Psoas muscle (tissue), 8 donors: Measurements from ENCODE around the gene AFAP1. TPM values are rescaled to one million over a fixed set of nuclear protein-coding genes. Genes with fewer than 3 reads are reported as not detected.
A peak's percentile ranks its signal among the peaks of the same experiment; 100 is the strongest.

Experiments used
- ATAC-seq, 4 donors: fragments of 200-7000 bp; cut with Tn5 transposase; one replicate each; pipeline ENCODE4 v1.9.1; 2020; ENCODE audit warnings: moderate library complexity in 3 of 4, mild to moderate bottlenecking in 2 of 4
- DNase-seq, 2 donors: peaks; one replicate each; pipeline ENCODE4 v3.0.0-alpha.2; 2020
- H3K27ac ChIP-seq: fragments of 200-600 bp; one replicate; pipeline ENCODE4 v1.8.0; 2022
- H3K27me3 ChIP-seq, 3 donors: fragments of 200-600 bp in 1 of 3; one replicate each; pipeline versions ENCODE4 v1.6.1 to v1.8.0; 2013 to 2022; ENCODE audit warnings: low read length in 2 of 3, mild to moderate bottlenecking in 2 of 3, moderate library complexity in 1 of 3; ENCODE audit not compliant: insufficient read depth in 3 of 3
- H3K36me3 ChIP-seq, 2 donors: fragments of 200-600 bp in 1 of 2; one replicate each; pipeline versions ENCODE4 v1.6.1 to v1.8.0; 2013 to 2022; ENCODE audit warnings: low read depth in 1 of 2, mild to moderate bottlenecking in 1 of 2, moderate library complexity in 1 of 2; ENCODE audit not compliant: insufficient read depth in 1 of 2
- H3K4me1 ChIP-seq: fragments of 200-600 bp; one replicate; pipeline ENCODE4 v1.8.0; 2022
- H3K4me3 ChIP-seq: fragments of 200-600 bp; one replicate; pipeline ENCODE4 v1.8.0; 2022; ENCODE audit warnings: mild to moderate bottlenecking
- H3K9me3 ChIP-seq: fragments of 200-600 bp; one replicate; pipeline ENCODE4 v1.8.0; 2022
- WGBS, 3 donors: extraction: QIAGEN DNeasy Blood & Tissue Kit; methylation state at CpG; one replicate each; pipeline versions ENCODE4 v1.1.6 to v1.1.7; 2013; 5-methylcytosine and 5-hydroxymethylcytosine counted together
- intact Hi-C, 2 donors: fragments of 100-400 bp; cut with DNase I; formaldehyde crosslinking; loops; one replicate each; pipeline versions ENCODE4 v1.11.0 to v1.14.2; 2022
- polyA plus RNA-seq, 3 donors: library from polyadenylated mRNA; stranded (reverse); fragments of 200-250 nt; gene quantifications; one replicate each; pipeline ENCODE4 v1.2.3, GENCODE V29; 2013
- total RNA-seq, 4 donors: library from RNA; stranded (reverse); fragmentation: NEBNext Ultra II Directional in 2 of 4; extraction: Animal tissue kit (Norgen Biotek cat#: 25700) in 2 of 4; gene quantifications; one replicate each; pipeline versions ENCODE4 v1.2.1 to v1.2.4, GENCODE V29; 2021 to 2023
- TF ChIP-seq, protein P1 (sequence below): fragments of 200-600 bp; IDR thresholded peaks from one replicate; pipeline ENCODE4 v1.8.0; 2022; ENCODE audit warnings: antibody characterized with exemption
- donor health status: healthy with polysubstance abuse.
- donor health status: DM: no; HTN: no; CAD: no; lungs with moderate emphysema.
- donor health status: Bipolar disorder and iron deficiency.
- donor health status: healthy.
- donor health status: DM: yes; HTN: yes; CAD: no.
- donor health status: DM: no; HTN: no; CAD: no.
- donor health status: DM: no; HTN: no; CAD: no.
- donor health status: DM: yes; HTN: yes; CAD: no.

Gene AFAP1
- total and polyA plus RNA-seq, 7 donors = 1.3 to 11.4 (median 2.6) TPM

DNA sequence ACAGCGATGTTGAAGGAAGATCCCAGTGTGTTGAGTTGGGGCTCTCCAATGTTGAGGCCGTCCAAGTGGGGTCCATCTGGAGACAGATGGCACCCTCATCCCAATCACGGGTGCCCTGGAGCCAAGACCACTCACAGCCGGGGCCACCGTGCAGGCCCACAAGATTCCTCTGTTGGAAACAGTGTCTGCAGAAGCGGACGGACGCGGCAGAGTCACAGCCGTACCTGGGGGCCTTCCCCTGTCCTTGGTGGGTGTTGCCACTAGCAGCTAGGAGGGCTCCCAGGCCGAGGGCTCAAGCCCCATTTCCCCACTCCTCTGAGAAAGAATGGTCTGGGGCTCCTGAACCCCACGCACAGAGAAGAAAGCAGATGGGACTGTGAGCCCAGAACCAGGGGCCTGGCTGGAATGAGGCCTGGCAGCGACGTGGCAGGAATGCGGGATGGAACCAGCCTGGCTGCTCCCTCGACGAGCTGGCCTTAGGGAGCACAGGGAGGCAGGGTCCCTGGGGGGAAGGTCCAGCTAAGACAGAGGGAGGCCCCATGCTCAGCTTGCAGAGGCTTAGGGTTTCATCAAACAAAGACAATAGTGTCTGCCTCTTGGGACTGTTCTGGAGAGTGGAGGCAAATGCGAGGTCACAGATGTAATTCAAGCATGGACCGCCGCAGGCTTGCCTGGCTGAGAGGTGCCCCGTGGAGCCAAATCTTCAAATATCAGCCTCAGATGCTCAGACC, 228.9 kb downstream of the AFAP1 start:
- no peaks in the 10 kb centered on the region for H3K4me1 ChIP-seq
- DNase-seq = peak in 1 of 2 donors; percentile 41
- no peak for ATAC-seq
- H3K9me3 ChIP-seq = no peaks in the 10 kb centered on the region
- TF ChIP-seq, protein P1, sequence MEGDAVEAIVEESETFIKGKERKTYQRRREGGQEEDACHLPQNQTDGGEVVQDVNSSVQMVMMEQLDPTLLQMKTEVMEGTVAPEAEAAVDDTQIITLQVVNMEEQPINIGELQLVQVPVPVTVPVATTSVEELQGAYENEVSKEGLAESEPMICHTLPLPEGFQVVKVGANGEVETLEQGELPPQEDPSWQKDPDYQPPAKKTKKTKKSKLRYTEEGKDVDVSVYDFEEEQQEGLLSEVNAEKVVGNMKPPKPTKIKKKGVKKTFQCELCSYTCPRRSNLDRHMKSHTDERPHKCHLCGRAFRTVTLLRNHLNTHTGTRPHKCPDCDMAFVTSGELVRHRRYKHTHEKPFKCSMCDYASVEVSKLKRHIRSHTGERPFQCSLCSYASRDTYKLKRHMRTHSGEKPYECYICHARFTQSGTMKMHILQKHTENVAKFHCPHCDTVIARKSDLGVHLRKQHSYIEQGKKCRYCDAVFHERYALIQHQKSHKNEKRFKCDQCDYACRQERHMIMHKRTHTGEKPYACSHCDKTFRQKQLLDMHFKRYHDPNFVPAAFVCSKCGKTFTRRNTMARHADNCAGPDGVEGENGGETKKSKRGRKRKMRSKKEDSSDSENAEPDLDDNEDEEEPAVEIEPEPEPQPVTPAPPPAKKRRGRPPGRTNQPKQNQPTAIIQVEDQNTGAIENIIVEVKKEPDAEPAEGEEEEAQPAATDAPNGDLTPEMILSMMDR = no peak
- 76 to 83% (median 80%) methylated on average over 21 of the region's 21 CpGs for WGBS, 3 donors
- no peak overlapping the region for H3K4me3 ChIP-seq
- intact Hi-C loops = loop anchor here in 1 of 2 donors (10.0 kb wide), 1 partner anchor 396 kb away; no protein-coding TSS in a partner anchor
- peaks cover 0 to 2% (median 0%) of the 10 kb centered on the region in 3 donors for H3K27me3 ChIP-seq
- no peaks in the 10 kb centered on the region for H3K36me3 ChIP-seq
- no peak overlapping the region for H3K27ac ChIP-seq

DNA sequence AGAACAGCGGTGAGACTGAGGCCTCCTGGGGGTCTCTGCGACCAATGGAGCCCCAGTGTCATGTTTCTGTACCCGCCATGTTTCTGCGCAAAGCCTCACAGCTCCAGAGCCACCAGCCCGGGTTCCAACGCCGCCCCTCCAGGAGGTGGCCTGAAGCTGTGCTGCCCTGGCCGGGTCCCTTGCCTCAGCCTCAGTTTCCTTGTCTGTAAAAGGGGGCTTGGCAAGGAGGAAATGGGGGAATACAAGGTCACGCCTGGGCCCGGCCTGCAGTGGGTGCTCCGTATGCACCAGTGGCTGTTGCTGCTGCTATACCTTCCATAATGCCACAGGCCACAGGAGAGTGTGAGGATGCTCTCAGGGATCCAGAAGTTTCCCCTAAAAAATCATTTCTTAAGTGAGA, 229.5 kb downstream of the AFAP1 start:
- ATAC-seq (no peak), DNase-seq (peak in 1 of 2 donors; percentile 13)
- intact Hi-C loops = loop anchor here in 1 of 2 donors (10.0 kb wide), 1 partner anchor 395 kb away; no protein-coding TSS in a partner anchor
- WGBS, 3 donors = 92 to 97% (median 95%) methylated on average over 11 of the region's 11 CpGs
- Histone ChIP-seq H3K36me3 (no peaks in the 10 kb centered on the region), H3K4me1 (no peaks in the 10 kb centered on the region), H3K27me3 (peaks cover 0 to 2% (median 0%) of the 10 kb centered on the region in 3 donors), H3K27ac (no peak overlapping the region), H3K4me3 (no peak overlapping the region), H3K9me3 (no peaks in the 10 kb centered on the region)
- TF ChIP-seq, protein P1 = no peak

GRCh38 chr4:7709431-7709830, 230.2 kb downstream of the AFAP1 start:
- H3K4me1 ChIP-seq = no peaks in the 10 kb centered on the region
- peak in 1 of 2 donors; percentile 16 for DNase-seq
- H3K9me3 ChIP-seq = no peaks in the 10 kb centered on the region
- intact Hi-C loops = no loop called here
- 92 to 96% (median 95%) methylated on average over 6 of the region's 6 CpGs for WGBS, 3 donors
- no peaks in the 10 kb centered on the region for H3K36me3 ChIP-seq
- H3K27me3 ChIP-seq = peaks cover 0 to 2% (median 0%) of the 10 kb centered on the region in 3 donors
- TF ChIP-seq, protein P1 = no peak
- H3K4me3 ChIP-seq = no peak overlapping the region
- H3K27ac ChIP-seq = no peak overlapping the region
- ATAC-seq = no peak

DNA sequence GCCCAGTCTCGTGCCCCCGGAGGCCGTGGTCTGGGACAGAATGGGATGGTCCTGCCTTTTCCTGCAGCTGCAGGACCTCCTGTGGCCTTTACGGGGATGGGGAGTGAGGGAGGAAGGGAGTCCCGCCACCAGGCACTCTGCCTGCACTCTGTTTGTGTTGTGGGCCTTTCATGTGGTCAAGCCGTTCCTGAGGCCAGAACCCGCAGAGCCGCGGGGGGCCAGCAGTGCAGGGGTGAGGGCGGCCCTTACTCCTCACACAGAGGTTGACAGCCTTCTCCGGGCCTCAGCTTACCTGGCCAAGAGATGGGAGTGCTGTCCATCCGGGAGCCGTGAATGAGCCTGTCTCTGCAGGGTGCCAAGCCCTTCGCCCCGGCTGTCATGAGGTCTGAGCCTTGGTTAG, 230.7 kb downstream of the AFAP1 start:
- intact Hi-C loops = no loop called here
- Histone ChIP-seq H3K4me3 (no peak overlapping the region), H3K4me1 (no peaks in the 10 kb centered on the region), H3K27me3 (peaks cover 0 to under 1% (median under 1%) of the 10 kb centered on the region in 3 donors), H3K9me3 (no peaks in the 10 kb centered on the region), H3K36me3 (no peaks in the 10 kb centered on the region), H3K27ac (no peak overlapping the region)
- TF ChIP-seq, protein P1 = no peak
- DNase-seq (peak in 1 of 2 donors; percentile 39), ATAC-seq (no peak)
- 66 to 71% (median 67%) methylated on average over 15 of the region's 15 CpGs for WGBS, 3 donors

Other genes starting within 250 kb of the AFAP1 start
- 100 to 1,000 TPM; 127 to 956 (median 461) TPM for gene ABLIM2, start 219.0 kb upstream of the AFAP1 start, total RNA-seq
- gene ABLIM2, start 219.0 kb upstream of the AFAP1 start, polyA plus RNA-seq = 100 to 1,000 TPM in 2 of 3 donors, 10 to 100 TPM in 1; 82.2 to 295 (median 123) TPM